Measurements from ENCODE around the gene ATRAID.

GRCh38 chr2:27206346-27206745 is 5.5 kb upstream of the ATRAID start:
- TF ChIP-seq, protein P1, sequence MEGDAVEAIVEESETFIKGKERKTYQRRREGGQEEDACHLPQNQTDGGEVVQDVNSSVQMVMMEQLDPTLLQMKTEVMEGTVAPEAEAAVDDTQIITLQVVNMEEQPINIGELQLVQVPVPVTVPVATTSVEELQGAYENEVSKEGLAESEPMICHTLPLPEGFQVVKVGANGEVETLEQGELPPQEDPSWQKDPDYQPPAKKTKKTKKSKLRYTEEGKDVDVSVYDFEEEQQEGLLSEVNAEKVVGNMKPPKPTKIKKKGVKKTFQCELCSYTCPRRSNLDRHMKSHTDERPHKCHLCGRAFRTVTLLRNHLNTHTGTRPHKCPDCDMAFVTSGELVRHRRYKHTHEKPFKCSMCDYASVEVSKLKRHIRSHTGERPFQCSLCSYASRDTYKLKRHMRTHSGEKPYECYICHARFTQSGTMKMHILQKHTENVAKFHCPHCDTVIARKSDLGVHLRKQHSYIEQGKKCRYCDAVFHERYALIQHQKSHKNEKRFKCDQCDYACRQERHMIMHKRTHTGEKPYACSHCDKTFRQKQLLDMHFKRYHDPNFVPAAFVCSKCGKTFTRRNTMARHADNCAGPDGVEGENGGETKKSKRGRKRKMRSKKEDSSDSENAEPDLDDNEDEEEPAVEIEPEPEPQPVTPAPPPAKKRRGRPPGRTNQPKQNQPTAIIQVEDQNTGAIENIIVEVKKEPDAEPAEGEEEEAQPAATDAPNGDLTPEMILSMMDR (IDR thresholded peaks at IDR 0.05) = no peak
- no peak for TF ChIP-seq POLR2A (IDR thresholded peaks at IDR 0.05)
